Suprapubic skin (tissue), 4 donors: ENCODE data around the gene KRT15. TPM values are rescaled to one million over a fixed set of nuclear protein-coding genes. Genes with fewer than 3 reads are reported as not detected.

Experiments used
- DNase-seq, 2 donors: peaks; one replicate each; pipeline ENCODE4 v3.0.0-alpha.2; 2019; ENCODE audit warnings: low spot score in 2 of 2
- H3K27ac ChIP-seq: fragments of 200-600 bp; sonication (generic); one replicate; pipeline ENCODE4 v1.5.1; 2019
- H3K27me3 ChIP-seq: fragments of 200-600 bp; sonication (generic); one replicate; pipeline ENCODE4 v1.5.1; 2019
- H3K36me3 ChIP-seq: fragments of 200-600 bp; sonication (generic); one replicate; pipeline ENCODE4 v1.5.1; 2019
- H3K4me1 ChIP-seq: fragments of 200-600 bp; sonication (generic); one replicate; pipeline ENCODE4 v1.5.1; 2019
- H3K4me3 ChIP-seq: fragments of 200-600 bp; sonication (generic); one replicate; pipeline ENCODE4 v1.5.1; 2019; ENCODE audit warnings: mild to moderate bottlenecking
- H3K9me3 ChIP-seq: fragments of 200-600 bp; sonication (generic); one replicate; pipeline ENCODE4 v1.5.1; 2019
- CTCF ChIP-seq, 2 donors: fragments of 200-600 bp in 1 of 2; fragments of 450-650 bp in 1 of 2; sonication (generic) in 1 of 2; IDR thresholded peaks; one replicate each; pipeline ENCODE4 v1.5.1; 2016 to 2019; ENCODE audit warnings: antibody characterized with exemption in 2 of 2, mild to moderate bottlenecking in 1 of 2, moderate library complexity in 1 of 2
- EP300 ChIP-seq: sonication (generic); formaldehyde crosslinking; IDR thresholded peaks from one replicate; pipeline ENCODE4 v1.6.1; 2017; ENCODE audit warnings: antibody characterized with exemption
- POLR2A ChIP-seq, 2 donors: fragments of 450-650 bp; IDR thresholded peaks; one replicate each; pipeline ENCODE4 v1.6.1; 2017; ENCODE audit warnings: antibody characterized with exemption in 2 of 2, mild to moderate bottlenecking in 2 of 2, moderate library complexity in 2 of 2
- POLR2AphosphoS5 ChIP-seq, 3 donors: sonication (generic); formaldehyde crosslinking; IDR thresholded peaks; one replicate each; pipeline ENCODE4 v1.6.1; 2017; ENCODE audit warnings: antibody characterized with exemption in 3 of 3
- WGBS: methylation state at CpG from one replicate; pipeline ENCODE4 v1.1.5; 2018; 5-methylcytosine and 5-hydroxymethylcytosine counted together
- total RNA-seq, 4 donors: library from RNA; depleted of rRNA; stranded (reverse); fragments of >200 nt; gene quantifications; one replicate each; pipeline ENCODE4 v1.1.0, GENCODE V29; 2016

Gene KRT15
- total RNA-seq, 4 donors from 2014 or later: 690 to 2,507 (median 1,431) TPM

GRCh38 chr17:41483531-41483930 is 35.2 kb downstream of the KRT15 start:
- TF ChIP-seq POLR2AphosphoS5 (IDR thresholded peaks at IDR 0.05) (no peak), EP300 (no peak), POLR2A (IDR thresholded peaks at IDR 0.05) (no peak), CTCF (IDR thresholded peaks at IDR 0.05) (no peak)
- no peaks in the 10 kb centered on the region for H3K4me1 ChIP-seq
- H3K4me3 ChIP-seq: no peak overlapping the region
- WGBS: 79% methylated on average over 9 of the region's 9 CpGs
- H3K36me3 ChIP-seq: no peaks in the 10 kb centered on the region
- H3K9me3 ChIP-seq: no peaks in the 10 kb centered on the region
- H3K27me3 ChIP-seq: peaks cover 10% of the 10 kb centered on the region
- H3K27ac ChIP-seq: no peak overlapping the region
- no peak for DNase-seq

DNA sequence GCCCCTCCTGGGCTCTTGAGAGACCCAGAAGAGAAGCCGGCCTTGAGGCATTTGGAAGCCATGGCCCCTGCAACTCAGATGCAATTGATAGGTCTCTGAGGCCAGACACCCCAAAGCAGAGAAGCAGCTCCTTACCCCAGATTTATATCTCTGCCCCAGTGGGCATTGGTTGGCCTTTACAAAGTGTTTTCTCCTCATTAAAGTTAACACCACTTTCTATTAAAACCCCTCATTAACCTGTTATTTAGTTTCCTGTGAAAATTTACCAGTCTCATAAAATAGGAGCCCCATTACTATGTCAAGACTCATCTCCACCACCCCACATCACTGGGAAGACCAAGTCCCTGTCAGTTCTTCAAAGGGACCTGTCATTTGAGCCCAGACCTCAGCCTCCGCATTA is 37.7 kb downstream of the KRT15 start, which contains the start of gene KRT35:
TSS of gene KRT35 (minus strand) at position 116 of the 400 bp plus-strand sequence. CDS start at position 62, 54 bp downstream.
- WGBS: 93% methylated on average over 2 of the region's 2 CpGs
- Histone ChIP-seq H3K9me3 (no peaks in the 10 kb centered on the region), H3K4me1 (no peaks in the 10 kb centered on the region), H3K36me3 (no peaks in the 10 kb centered on the region), H3K27me3 (peaks cover 5% of the 10 kb centered on the region), H3K4me3 (no peak within 1 kb of the TSS), H3K27ac (no peak within 1 kb of the TSS)
- TF ChIP-seq POLR2AphosphoS5 (IDR thresholded peaks at IDR 0.05): no peak
- TF ChIP-seq POLR2A (IDR thresholded peaks at IDR 0.05): no peak
- no peak for TF ChIP-seq CTCF (IDR thresholded peaks at IDR 0.05)
- TF ChIP-seq EP300: no peak
- DNase-seq: no peak

- 93% methylated on average over 3 of the region's 10 CpGs for WGBS
- no peaks in the 10 kb centered on the region for H3K36me3 ChIP-seq
- H3K9me3 ChIP-seq: no peaks in the 10 kb centered on the region
- no peak overlapping the region for H3K27ac ChIP-seq
- no peak overlapping the region for H3K4me3 ChIP-seq
- H3K4me1 ChIP-seq: no peaks in the 10 kb centered on the region
- DNase-seq: no peak
- no peak for TF ChIP-seq EP300
- TF ChIP-seq POLR2A (IDR thresholded peaks at IDR 0.05): no peak
- no peak for TF ChIP-seq POLR2AphosphoS5 (IDR thresholded peaks at IDR 0.05)
- TF ChIP-seq CTCF (IDR thresholded peaks at IDR 0.05): no peak
- peaks cover 5% of the 10 kb centered on the region for H3K27me3 ChIP-seq
These were observed 38.1 kb downstream of the KRT15 start for GRCh38 chr17:41480581-41480980.

DNA sequence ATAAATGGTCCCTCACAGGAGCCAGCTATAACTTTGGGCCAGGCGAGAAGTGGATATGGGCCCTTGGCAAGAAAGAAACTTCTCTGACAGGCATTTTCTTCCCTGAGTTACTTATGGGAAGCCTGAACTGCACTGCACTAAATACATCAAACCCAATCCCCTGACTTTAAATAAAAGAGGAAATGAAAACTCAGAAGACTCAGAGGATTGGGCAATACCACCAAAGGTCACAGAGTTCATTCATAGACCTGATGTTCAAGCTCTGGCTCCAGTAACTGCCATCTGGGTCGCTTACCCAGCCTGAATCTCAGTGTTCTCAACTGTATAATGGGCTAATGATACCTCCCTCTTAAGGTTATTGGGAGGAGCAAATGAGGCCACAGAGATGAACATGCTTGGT is 38.6 kb downstream of the KRT15 start:
- Histone ChIP-seq H3K36me3 (no peaks in the 10 kb centered on the region), H3K4me3 (no peak overlapping the region), H3K27me3 (peaks cover under 1% of the 10 kb centered on the region), H3K4me1 (no peaks in the 10 kb centered on the region), H3K9me3 (no peaks in the 10 kb centered on the region), H3K27ac (no peak overlapping the region)
- 50% methylated on average over 2 of the region's 2 CpGs for WGBS
- no peak for TF ChIP-seq EP300
- no peak for TF ChIP-seq POLR2AphosphoS5 (IDR thresholded peaks at IDR 0.05)
- DNase-seq: no peak

DNA sequence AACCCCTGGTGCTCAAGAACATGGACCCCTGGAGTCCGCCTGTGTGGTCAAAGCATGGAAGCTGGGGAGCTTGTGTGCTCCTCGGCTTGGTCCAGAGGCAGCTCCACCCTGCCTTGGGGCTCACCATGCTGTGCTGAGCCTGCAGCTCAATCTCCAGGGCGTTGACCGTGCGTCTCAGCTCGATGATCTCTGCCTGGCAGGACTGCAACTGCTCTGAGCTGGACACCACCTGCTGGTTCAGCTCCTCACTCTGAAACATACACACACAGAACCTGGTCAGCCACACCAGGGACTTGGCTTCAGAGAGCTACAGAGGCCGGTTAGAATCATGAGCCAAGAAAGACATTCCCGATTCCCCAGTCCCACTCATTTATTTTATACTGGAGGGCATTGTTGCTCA is 40.5 kb downstream of the KRT15 start:
- WGBS: 86% methylated on average over 4 of the region's 8 CpGs
- H3K9me3 ChIP-seq: no peaks in the 10 kb centered on the region
- H3K4me3 ChIP-seq: no peak overlapping the region
- TF ChIP-seq EP300: no peak
- no peak for TF ChIP-seq POLR2AphosphoS5 (IDR thresholded peaks at IDR 0.05)
- TF ChIP-seq CTCF (IDR thresholded peaks at IDR 0.05): no peak
- no peak for TF ChIP-seq POLR2A (IDR thresholded peaks at IDR 0.05)
- H3K36me3 ChIP-seq: no peaks in the 10 kb centered on the region
- H3K4me1 ChIP-seq: no peaks in the 10 kb centered on the region
- no peaks in the 10 kb centered on the region for H3K27me3 ChIP-seq
- DNase-seq: no peak
- H3K27ac ChIP-seq: no peak overlapping the region
